HG03060 (cell line): ENCODE data around the gene PRUNE2.

Experiments
- ATAC-seq: cut with Tn5 transposase; IDR thresholded peaks from one replicate; pipeline ENCODE4 v1.9.1; 2021; ENCODE audit warnings: low read depth, moderate number of reproducible peaks; ENCODE audit not compliant: unreplicated experiment

The PRUNE2 gene

DNA sequence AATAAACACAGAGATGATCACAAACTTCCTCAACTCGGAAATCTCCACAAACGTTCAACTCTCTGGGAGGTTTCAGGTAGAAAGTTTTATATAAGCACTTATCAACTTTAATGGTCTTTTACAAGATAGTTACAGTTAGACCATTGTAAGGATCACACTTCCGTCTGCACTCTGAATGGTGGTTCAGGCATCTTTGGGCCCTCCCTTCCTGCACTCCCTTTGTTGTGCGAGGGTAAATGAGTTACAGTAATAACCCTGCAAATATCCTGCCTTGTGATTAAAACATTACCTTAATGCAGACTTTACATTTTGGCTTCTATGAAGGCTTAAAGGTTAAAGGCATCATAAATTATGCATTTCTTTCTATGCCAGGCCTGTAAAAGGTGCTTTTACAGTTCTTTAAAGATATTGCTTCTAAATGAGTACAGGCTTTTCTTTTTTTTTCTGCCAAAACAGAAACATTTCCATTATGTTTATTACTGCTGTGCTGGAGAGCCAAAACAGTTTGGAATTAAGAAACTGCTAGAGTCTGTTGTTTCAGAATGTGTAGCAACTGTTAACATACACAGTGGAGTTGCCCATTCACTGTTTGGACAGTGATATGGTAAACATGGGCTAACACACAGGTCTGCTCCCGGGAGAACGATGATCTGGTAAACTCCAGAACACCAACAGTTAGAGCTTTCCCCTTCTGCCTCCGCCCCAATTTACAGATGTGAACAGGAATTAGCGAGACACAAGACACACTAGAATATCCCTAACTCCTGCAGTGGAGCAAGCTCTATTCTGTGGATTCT, 1.1 kb downstream of the PRUNE2 start:
- ATAC-seq, result no peak

DNA sequence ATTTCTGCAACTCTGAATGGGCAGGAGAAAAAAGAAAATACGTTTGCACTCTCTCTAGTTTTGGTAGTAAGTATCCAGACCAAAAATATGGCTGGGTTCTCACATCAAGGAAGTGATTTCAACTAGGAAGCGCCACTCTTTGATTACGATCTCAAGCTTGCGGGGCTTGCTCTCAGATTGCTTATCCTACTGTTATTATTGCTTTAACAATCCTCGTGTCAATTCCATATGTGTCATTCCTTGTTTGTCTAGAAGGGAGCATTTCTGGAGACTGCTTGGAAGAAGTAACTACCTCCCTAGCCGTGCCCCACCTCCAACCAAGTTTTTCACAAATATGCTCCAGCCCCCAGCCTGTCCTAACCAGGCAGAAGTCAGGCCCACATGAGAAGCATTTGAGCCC, 3.5 kb downstream of the PRUNE2 start:
- ATAC-seq, result no peak

DNA sequence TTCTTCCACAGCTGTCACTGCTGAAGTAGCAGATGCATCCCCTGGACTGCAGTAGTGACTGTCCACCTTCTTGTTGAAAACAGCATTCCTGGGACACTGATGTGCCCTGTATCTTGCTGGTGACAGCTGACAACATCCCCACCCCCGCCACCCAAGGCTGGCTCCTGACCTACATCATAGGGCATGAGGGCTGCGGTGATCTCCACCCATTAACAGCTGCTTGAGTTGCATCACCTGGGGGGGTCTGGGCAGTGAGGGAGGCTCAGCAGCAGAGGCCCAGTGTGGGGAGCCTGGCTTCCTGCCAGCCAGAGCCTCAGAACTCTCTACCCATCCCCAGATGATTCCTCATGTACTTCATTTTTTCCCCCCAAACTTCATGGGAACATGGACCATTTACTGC, 4.1 kb downstream of the PRUNE2 start:
- no peak for ATAC-seq

DNA sequence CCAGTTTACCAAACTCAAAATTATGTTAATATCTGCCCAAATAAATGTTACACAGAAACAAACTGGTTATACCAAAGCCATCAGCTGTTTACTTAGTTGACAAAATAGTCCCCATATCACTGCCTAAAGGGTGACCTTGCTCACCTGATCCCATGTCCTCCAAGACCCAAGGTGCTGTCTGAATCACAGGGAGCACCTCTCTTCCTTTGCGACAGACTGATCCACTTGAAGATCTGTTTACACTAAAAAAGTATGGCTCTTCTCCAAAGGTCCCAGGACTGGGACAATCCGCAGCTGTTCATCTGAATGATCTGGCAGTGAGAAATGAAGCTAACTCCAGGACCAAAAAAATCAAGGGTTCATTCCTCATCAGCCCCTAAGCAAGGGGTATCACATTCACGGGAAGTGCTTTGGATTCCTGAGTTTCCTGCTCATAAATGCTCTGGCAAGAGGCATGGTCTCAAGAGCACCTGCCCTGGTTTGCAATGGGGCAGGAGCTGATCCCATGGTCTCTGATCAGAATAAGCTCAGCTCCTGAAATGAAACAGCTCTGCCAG, 5.0 kb downstream of the PRUNE2 start:
- ATAC-seq, result no peak

DNA sequence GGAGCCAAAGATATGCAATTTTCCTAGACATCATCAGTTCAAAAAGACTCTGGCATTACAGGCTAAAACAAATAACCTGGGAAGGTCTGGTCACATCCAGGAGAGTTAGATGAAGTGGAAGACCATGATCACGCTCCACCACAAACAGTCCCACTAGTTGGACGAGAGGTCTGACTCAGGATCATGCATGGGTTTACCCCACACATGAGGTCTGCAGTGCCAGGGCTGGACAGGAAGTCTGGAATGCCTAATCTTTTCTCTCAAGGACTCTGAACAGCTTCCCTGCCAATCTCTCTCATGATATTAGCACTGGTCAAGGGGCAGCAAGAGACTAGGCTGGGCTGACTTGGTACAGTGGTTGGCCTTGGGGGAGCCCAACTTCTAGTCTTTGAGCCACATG, 7.1 kb downstream of the PRUNE2 start:
- no peak for ATAC-seq

DNA sequence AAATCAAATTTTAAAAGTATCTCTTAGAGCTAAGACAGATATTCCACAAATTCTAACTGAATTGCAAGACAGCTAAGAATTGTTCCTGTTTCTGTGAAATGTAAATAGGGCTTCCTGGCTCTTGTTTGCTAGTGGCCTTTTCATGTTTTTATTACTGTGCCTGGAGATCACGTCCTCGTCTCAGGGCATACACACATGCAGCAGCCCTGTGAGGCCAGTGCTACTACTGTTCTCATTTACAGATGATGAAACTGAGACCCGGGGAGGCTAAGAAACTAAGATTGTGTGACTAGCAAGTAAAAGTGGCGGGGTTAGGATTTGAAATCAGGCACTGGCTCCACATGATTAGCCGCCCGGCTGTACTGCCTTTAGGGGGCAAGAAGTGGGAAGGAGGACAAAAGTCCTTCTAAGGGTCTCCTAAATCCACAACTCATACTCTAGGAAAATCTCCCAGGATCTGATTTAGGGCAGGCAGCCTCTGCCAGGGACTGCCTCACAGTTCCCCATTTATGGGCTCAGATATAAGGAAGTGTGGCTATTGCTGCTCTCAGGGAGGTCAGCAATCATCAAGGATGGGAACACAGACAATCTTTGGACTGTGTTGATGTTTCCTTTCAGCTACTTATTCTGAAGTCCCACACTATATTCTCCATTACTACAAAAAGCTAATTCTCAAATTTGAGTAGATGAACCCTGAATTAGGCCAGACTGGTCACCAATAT, 7.9 kb downstream of the PRUNE2 start:
- no peak for ATAC-seq

DNA sequence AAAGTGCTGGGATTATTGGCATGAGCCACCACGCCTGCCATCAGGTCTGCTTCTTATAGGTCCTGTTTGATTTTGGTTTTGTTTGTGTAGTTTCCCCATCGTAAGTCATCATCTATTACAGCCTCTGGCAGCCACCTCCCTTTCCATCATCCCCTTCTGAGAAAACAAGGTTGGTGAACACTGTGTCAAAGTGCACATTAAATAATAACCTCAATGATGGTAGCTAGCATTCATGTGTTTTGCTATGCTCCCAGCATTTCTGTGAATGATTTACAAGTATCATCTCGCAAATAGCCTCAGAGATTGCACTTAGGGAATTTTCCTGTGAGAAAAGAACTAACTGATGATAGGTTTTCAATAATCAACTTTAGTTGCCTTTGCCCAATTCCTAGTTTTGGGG, 9.9 kb downstream of the PRUNE2 start:
- no peak for ATAC-seq

DNA sequence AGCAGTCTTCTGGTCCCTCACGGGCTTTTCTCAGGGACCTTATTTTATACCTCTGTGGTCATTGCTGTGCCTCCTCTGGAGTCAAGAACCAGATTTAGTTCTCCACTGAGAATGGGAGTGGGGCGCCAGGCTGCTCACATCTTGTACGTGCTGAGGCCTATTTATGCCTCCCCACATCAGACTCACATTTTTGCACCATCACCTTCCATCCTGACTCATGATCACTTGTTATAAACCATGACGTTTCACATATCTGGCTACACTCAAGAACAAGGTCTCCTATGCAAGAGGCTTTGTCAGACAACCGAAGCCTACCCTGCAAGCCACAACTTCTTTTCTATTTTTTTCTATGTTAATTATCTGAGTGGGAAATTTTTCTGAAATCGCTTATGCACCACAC, 10.7 kb downstream of the PRUNE2 start:
- no peak for ATAC-seq

DNA sequence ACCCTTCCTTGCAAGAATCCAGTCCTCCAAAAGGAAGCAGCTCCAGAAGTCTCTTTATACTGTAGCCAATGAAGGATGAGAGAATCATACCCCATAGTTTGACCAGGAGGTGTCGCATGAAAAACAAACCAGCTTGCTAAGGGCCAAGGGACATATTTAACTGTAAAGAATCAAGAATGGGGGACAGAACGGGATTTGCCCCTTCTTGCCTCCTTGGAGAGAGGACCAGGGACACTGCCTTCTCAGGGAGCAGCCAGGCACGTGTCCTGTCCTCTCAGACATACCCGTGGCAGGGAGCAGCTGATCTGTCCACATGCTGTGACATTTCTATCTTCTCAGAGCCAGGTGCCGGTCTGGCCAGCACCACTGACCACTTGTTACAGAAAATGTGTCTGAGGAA, 11.7 kb downstream of the PRUNE2 start:
- no peak for ATAC-seq

DNA sequence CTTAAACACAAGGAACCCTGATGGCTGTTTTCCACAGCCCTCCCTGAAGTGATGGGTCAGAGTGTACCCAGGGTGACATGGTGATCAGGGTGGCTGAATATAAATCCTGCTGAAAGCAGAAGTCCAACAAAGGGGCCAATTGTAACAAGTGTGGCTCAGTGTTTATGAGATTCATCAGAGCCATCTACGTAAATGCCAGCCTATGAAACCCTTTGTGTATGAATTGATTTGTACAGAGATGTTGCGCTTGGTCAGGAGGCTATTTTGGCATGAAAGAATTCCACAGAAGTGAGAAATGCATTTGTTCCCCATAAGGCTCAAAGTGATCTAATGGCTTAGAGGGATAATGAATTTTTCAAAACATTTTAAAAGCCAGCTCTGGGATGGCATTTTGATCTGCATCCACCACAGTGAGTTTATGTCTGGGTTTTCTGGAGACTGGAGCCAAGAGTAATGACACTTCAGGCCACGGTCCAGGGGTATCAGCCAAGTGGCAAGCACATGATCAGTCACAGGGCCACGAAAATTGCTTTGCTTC, 12.4 kb downstream of the PRUNE2 start:
- no peak for ATAC-seq

DNA sequence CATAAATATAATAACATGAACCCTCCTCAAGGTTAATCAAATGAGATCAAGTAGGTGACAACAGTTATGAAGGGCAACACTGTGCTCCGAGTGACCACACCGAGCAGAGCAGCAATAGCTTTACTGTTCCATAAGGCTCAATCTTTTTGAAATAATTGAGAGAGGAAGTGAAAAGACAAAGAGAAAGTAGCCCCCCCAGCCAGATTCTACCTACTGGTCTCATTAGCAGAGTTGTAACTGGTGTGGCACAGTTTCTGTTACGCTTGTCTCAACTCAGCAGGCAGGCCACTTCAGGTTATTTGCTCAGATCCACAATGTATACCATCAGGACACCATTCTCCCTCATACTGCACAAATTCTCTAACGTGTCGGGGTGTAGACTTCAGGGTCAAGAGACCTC, 14.0 kb downstream of the PRUNE2 start:
- ATAC-seq, result no peak

DNA sequence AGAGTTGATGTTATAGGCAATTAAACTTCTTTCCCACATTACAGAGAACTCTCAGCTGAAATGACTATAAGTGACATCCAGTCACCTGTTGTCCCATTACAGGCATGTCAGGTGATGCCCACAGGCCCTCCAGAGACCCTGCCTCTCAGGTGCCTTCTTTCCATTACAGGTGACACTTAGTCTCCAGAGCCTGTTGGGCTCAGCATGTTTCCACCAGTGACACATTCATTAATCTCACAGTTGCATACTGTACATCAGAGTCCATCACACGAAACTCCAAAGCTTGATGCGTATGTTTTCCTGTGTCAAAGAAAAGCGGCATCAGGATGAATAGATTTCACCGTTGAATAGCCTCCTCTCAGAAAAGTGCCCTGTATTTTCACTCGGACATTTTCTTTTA, 14.6 kb downstream of the PRUNE2 start:
- no peak for ATAC-seq

DNA sequence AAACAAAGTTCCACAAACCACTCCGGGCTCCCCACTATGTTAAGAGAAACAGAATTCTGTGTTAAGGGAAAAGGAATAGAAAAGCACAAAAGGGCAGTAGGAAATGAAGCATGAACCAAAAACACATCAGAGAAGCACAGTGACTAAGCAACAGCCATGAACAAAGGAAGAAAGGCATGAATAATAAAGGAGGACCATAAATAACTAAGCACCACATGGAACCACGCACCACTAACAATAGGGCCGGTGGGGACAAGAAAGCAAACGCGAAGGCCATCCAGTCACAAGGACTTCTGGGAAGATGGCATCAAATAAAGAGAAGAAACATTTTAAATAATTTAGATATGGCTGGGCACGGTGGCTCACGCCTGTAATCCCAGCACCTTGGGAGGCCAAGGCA, 18.0 kb downstream of the PRUNE2 start:
- no peak for ATAC-seq

DNA sequence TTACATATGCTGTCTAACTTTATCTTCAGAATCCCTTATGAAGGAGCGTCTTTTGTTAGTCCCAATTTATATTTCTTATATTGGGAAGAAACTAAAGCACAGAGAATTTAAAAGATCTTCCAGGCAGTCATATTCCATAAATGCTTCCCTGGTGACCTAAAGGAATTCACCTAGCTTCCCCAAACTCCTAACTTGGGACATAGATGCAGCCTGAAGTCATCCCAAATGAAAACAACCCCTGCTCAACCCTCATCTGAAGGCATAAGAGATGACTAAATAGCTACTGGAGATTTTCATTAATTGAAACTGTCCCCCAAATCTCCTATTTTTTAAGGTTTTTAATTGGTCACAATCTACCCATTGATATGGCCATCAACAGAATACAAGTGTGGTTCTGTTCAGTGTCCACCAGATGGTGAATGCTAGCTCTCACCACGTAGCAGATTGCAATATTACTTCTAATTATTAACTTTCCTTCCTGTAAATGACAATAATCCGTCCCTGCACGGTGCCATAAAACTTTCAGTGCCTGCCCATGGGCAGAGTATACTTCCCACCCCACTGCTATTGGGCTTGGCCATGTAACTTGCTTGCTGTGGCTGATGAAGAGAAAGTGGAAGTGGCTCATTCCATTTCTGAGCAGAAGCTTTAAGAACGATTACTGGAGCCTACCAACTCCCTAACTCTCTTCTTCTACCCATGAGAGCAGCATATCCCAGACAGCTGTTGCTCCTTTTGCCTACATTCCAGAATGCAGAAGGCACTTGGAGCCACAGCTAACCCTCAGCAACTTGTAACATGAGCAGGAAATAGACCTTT, 18.7 kb downstream of the PRUNE2 start:
- ATAC-seq, result no peak

DNA sequence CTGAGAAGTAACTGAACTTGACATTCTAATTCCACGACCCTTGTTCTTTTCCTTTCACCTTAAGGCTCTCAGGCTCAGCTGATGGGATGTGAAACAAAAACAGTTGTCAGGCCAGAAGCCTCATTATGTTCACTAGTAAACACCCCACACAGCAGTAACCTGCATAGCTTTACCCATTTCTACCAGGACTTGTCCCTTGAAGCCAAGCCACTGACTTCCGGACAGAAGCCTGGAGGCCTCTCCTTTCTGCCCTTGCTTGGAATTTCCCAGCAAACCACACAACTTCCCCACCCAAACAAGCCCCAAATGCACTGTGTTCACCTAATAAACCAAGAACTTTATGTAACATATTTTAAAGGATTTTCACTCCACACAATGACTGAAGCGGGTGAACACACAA, 19.6 kb downstream of the PRUNE2 start:
- ATAC-seq, result no peak

DNA sequence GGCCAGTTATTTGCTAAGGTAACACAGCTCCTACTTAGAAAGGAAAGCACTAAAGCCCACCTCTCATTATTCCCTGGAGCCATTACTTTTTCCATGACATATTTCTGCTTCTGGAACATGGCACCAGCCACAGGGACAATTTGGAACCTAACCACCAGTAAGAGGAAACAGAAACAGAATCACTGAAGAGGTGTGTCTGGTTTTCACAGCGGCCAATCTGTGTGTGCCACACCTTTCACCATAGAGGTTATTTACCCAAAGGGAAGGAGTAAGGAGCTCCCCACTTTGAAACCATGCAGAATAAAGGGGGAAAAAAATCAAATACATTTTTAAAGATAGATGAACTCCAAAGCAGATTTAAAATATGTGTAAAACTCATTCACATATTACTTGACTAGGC, 21.1 kb downstream of the PRUNE2 start:
- ATAC-seq, result no peak

DNA sequence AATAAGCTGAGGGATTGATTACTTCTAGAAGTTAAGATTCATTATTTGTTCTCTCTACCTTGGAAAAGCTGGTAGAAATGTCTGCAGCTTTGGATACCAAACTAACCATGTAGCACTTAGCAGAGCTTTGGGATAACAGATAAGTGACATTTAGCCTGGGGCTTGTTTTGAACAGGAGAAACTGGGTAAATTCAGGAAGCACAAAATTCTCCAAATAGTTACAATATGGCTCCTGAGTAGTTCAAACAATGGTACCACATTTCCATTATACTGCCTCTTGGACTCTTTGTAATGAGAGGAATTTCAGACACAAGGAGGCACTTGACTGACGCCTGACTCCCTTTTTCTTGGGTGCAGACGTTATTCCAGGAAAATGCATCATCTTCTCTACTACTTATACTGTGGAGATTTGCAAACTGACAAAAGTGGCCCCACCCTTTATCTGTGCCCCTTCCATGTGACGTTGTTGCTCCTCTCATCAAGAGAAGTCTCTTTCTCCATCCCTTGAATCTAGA, 22.5 kb downstream of the PRUNE2 start:
- ATAC-seq, result no peak

DNA sequence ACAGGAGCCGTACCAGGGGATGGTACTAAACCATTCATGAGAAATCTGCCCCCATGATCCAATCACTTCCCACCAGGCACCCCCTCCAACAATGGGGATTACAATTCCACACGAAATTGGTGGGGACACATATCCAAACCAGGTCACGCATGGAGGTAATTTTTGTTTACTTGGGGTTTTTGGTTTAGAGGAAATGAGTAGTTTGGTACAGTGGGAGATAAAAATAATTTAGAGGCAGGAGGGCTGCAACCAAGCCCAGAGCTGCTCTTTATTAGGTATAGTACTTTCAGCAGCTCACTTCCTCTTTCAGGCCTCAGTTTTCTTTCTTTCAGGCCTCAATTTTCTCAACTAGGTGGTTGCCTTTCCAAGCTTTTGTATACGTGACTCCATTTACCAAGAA, 23.2 kb downstream of the PRUNE2 start:
- ATAC-seq, result peak; percentile 85

DNA sequence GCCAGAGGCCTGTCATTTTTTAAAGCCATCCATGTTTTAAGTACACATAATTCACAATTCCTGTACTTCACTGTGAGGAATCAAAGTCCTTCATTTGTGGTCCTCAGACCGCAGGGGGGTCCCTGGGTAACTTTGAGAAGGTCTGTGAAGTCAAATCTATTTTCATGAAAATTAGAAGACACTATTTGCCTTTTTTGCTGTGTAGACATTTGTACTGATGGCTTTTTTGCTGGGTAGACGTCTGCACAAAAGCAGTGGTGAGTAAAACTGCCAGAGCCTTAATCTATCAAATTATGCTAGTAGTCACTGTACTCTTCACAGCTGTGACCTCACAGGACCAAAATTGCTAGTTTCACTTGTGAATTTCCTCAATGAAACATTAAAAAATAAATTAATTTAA, 25.7 kb downstream of the PRUNE2 start:
- ATAC-seq, result no peak

DNA sequence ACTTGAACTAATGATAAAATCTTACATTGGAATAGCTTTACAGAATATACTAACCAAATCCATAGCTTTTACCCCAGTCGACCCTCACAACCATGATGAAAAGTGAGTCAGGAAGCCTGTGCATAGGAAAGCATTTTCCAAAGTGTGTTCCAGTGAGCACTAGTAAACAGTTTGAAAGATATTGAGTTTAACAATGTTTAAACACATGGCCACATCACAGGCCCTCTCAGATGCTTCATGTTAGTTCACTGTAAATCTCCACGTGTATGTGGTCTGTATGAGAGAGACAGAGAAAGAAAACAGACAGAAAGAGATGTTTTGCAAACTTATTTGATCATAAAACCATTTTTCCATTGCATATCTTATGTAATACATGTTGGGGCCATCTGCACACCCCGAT, 27.0 kb downstream of the PRUNE2 start:
- ATAC-seq, result no peak

DNA sequence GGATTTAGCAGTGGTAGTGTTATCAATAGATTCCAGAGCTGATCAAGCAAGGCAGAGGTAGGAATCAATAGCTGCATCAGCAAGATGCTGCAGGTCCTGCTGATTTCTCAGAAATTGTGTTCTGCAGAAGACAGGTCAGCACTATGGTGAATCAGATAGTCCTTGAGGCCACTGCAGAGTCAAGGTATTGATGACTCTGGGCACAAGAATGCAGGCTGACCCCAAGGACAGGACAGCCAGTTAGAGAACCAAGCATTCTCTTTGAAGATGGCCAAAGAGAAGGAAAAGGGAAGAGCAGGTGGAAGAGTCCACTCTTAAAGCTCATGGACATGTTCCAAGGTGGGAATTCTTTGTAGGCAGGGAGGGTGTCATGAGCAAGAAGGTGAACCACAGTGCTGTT, 28.0 kb downstream of the PRUNE2 start:
- no peak for ATAC-seq
